Activated naive CD4-positive, alpha-beta T cell (primary cell): Measurements from ENCODE around the gene SYT14.

Experiments
- DNase-seq, 4 experiments: peaks; one replicate each; lab custom pipeline; 2025; lab: John Stamatoyannopoulos, UW

Gene SYT14

GRCh38 chr1:210207597-210208450, 269.8 kb downstream of the SYT14 start:
- DNase-seq, result no peak

DNA sequence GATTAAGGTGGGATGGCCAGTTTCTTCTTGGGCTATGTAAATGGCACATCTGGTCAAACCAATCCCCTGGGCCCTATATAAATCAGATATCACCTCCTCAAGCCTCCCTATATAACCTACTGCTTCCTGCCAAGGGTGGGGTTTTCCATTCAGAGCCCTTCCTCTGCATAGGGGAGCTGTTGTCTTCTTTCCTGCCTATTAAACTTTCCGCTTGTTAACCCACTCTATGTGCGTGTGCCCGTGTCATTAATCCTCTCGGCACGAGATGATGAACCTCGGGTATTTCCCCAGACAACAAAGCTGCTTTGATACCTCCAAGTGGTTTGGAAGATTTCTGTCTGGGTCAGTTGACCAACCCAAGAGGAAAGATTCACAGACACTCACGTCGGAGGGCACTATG, 275.3 kb downstream of the SYT14 start:
- no peak for DNase-seq

DNA sequence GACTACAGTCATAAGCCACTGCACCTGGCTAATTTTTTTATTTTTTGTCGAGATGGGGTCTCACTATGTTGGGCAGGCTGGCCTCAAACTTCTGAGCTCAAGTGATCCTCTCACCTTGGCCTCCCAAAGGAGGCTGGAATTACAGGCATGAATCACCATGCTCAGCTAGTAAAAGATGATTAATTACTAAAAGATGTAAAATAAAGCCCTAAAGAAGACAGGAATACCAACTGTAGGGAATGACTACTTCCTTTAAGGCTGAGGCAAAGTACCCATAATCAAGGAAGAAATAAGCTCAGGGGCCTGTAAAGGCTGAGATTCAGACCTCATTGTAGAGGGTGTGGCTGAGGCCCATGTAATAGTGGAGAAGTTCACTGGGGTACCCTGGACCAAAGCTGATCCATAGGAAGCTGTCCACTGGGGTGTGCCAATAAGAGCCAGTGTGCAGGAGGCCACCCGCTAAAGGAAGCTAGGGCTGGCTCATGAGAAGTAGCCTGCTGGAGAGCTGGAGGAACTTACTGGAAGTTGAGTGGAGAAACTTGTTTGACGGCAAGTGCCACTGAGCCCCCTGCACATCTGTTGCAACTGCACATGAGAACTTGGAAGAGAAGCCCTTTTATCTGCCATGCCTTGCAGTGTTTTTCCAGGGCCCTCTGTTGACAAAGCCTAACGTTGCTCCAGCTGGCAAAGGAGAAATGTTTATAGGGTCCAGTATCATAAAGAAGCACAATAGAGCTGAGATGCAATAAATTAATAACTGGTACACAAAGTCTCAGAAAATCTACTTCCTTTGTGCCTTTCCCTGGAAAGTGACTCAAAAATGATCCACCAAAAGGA, 276.8 kb downstream of the SYT14 start:
- no peak for DNase-seq

- no peak for DNase-seq
Measured at GRCh38 chr1:210217482-210217881, 279.5 kb downstream of the SYT14 start.

GRCh38 chr1:210218047-210218446, 280.0 kb downstream of the SYT14 start:
- DNase-seq, result no peak
